Right lobe of liver (tissue), 4 donors: ENCODE measurements around the gene TBC1D8.

Experiments used
- POLR2A ChIP-seq: fragments of 450-650 bp; IDR thresholded peaks from one replicate; pipeline ENCODE4 v1.6.1; 2017; ENCODE audit warnings: antibody characterized with exemption, mild to moderate bottlenecking
- TF ChIP-seq, protein P1 (sequence below), 4 donors: fragments of 200-600 bp in 3 of 4; fragments of 450-650 bp in 1 of 4; IDR thresholded peaks; one replicate each; pipeline versions ENCODE4 v1.5.1 to v1.8.0; 2016 to 2022; ENCODE audit warnings: antibody characterized with exemption in 4 of 4, mild to moderate bottlenecking in 2 of 4
- donor health status: DM: no; HTN: no; CAD: no.
- donor health status: DM: no; HTN: no; CAD: no.
- donor health status: DM: no; HTN: yes; CAD: no.

DNA sequence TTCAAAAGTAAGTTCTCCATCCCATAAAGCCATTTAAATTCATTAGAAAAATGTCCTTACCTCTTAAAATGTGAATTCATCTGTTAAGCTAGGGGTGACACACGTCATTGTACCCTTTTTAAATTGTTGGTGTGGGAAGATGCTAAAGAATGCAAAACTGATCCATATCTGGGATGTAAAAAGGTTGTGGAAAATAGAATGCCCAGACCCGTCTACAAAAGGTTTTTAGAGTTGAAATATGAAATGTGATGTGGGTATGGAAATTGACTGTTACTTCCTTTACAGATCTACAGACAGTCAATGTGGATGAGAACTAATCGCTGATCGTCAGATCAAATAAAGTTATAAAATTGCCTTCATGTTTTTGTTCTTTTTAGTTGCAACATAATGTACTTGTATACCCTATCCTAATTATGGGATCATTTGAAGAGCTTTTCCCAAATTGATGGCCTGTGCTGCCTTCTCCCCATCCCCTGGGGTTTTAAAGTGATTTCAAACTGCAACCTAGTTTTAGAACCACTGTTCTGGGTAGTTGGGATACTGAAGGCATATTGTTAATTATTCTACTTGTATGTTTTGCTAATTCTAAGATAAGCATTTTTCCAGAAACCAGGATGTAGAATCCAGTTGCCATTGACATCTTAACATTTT, 145.0 kb downstream of the TBC1D8 start:
- TF ChIP-seq, protein P1, sequence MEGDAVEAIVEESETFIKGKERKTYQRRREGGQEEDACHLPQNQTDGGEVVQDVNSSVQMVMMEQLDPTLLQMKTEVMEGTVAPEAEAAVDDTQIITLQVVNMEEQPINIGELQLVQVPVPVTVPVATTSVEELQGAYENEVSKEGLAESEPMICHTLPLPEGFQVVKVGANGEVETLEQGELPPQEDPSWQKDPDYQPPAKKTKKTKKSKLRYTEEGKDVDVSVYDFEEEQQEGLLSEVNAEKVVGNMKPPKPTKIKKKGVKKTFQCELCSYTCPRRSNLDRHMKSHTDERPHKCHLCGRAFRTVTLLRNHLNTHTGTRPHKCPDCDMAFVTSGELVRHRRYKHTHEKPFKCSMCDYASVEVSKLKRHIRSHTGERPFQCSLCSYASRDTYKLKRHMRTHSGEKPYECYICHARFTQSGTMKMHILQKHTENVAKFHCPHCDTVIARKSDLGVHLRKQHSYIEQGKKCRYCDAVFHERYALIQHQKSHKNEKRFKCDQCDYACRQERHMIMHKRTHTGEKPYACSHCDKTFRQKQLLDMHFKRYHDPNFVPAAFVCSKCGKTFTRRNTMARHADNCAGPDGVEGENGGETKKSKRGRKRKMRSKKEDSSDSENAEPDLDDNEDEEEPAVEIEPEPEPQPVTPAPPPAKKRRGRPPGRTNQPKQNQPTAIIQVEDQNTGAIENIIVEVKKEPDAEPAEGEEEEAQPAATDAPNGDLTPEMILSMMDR (IDR thresholded peaks at IDR 0.05): no peak
- TF ChIP-seq POLR2A: no peak
